Hematopoietic multipotent progenitor cell (in vitro differentiated cells): ENCODE results near the gene PLEKHA6. TPM values are rescaled to one million over a fixed set of nuclear protein-coding genes. Genes with fewer than 3 reads are reported as not detected.

ENCODE experiments used
- DNase-seq, 3 donors: peaks; one replicate each; pipeline ENCODE4 v3.0.0-alpha.2; 2011 to 2015; ENCODE audit warnings: low read depth in 2 of 3, low spot score in 2 of 3
- total RNA-seq: library from RNA; depleted of rRNA; stranded (reverse); fragments of >200 nt; gene quantifications from one replicate; pipeline ENCODE4 v1.2.3, GENCODE V29; 2012

PLEKHA6 gene
- total RNA-seq, 1 donor: 1.6 TPM

DNA sequence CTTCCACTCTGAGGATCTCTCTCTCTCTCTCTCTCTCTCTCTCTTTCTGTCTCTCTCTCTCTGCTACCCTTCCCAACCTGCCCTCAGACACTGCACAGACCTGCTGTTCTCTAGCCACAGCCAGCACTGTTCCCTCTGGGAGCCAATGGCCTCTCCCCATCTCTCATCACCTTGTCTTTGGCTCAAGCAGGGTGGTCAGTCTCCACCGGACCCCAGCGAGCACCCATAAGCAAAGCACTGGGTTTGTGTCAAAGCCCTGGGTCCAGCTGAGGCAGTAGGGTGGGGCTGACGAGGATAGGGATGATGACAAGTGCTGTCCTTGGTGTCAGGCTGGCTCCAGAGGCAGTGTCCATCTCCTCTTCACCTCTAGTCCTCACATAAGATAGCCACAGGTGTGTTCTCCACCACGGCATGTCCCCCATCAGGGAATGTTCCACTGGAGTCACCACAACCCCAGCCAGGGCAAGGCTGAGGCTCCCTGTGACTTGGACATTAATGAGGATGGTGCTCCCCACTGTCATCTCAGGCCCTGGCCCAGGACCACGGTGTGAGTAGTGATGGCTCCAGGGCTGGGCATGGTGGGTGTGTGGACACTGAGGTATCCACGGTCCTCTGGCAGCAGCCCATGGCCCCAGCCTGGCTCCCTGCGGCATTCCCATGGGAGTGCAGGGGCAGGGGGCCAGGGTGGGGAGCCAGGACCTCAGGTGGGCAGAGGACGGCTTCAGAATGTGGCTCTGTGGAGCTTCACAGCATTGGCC is 137.5 kb downstream of the PLEKHA6 start:
- no peak for DNase-seq

GRCh38 chr1:204221271-204221670 is 138.5 kb downstream of the PLEKHA6 start:
- no peak for DNase-seq

GRCh38 chr1:204219971-204220616 is 139.6 kb downstream of the PLEKHA6 start:
- no peak for DNase-seq

DNA sequence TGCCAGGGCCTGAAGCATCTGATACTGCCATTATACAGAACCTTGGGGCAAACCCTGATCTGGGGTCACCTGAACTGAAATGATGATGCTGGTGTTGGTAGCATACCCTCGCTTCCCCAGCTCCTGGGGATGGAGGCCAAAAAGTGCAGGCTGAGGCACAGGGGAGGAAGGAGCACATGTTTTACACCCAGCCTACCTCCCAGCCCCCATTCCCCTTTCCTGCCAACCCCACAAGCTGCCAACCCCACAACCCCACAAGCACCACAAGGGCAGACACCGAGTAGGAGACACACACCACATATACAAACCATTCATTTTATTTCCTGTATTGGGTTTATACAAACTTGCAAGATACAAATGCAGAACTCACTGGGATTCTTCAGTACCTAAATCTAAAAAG is 141.2 kb downstream of the PLEKHA6 start:
- no peak for DNase-seq

DNA sequence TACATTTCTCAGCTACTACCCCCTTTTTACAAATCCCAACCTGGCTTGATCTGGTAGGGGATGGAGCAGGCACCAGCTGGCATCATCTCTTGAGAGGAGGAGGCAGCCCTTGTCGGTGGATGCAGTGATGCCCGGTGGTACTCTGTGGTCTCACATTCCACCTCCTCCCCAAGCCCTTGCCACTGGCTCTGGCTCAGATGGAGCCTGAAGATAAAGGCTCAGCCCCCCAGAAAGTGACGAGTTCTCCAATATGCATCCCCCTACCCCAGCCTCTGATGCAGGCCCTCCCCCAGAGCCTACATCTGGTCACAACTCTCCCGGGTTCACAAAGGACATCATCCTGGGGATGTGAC is 142.1 kb downstream of the PLEKHA6 start:
- DNase-seq: no peak

DNA sequence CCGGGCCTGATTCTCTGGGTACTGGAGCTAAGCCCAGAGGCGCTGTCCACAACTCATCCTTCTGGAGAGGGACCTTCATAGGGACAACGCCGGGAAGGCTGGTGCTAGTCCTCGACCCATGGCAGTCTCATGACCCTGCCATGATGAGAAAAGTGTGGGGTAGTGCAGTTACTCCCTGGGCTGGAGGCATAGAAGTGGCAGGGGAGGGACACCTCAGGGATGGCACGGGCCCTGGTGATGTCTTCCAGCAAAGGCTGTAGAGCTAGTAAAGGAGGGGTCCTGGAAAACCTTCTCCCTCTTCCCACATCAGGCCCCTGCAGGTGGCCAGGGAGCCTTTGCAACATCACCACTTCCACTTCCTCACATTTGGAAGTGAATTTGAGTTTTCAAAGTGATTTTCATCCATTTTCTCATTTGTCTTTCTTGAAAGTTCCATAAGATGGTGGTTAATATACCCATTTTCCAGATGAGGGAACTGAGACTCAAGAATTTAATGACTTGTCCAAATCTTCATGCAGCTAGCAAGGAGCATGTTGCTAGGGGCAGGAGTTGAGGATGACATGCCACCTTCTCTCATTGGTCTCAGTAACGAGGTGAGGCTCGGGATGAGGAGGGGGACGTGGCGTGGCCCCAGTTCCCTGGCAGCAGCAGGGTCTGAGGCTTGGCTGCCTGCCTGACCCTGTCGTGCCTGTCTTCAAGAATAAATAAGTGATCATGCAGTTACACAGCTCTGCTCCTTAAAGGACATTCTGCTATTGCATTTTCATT is 142.7 kb downstream of the PLEKHA6 start:
- DNase-seq: no peak

GRCh38 chr1:204216236-204216635 is 143.5 kb downstream of the PLEKHA6 start:
- DNase-seq: no peak

DNA sequence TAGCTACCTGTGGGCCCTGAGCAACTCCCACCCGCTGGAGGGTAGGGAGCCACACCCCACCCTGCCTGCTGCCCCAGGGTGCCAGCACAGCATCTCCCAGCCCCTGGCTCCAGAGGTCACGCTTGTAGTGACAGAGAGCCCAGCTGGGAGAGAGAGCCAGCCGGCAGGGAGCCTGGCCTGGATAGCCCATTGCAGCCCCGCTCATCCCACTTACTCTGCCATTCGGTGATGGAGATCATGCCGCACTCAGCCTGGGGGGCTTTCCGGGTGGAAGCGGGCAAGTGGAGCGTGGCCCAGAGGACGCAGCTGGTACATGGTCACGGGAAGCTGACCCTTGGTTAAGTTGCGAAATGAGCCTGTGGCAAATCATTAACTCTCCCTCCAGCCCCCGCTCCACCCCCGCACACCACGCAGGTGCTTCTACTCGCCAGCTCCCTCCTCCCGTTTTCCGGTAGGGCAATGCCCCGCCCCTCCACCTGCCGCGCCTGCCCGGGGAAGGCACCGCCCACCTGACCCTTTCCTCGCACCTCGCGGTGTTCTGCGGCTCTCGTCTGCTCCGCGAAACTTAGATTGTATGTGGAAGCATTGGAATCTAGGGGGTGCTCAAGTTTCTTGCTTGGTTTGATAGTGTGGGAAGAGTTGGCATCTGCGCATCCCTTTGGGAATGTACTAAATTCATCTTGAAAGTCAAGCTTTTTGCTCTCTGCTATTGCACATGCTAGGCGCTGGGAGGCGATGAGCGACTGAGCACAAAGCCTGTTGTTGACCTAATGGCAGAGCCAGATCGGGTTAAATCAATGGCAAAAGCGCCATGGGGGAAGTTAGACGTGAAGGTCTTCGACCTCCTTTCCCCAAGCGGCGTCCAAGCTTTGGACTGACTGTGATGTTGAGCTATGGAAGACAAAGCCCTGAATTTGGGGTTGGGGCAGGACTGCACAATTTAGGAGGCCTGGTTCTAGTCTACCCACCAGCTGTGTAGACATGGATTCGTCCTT is 145.8 kb downstream of the PLEKHA6 start, which contains the start of gene GOLT1A:
Gene GOLT1A, minus strand, starts transcription at position 321 of the 995 bp plus-strand sequence. Its CDS starts 82 bp downstream, at position 239.
- peak; percentile 21 to 68 (median 47) for DNase-seq

DNA sequence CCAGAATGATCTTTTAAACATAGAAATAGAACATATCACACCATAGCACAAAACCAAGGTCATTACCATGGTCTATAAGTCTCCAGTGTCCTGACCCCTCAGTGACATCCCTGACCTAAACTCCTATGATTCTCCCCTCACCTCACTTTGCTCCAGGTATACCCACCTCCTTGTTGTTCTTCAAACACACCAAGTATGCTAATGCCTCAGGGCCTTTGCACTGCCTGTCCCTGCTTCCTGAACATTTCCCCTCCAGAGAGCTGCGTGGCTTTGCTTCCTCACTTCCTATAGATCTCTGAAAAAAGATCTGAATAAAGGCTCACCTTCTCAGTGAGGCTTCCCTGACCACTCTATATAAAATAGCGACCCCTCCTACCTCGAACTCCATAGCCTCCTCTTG is 147.0 kb downstream of the PLEKHA6 start:
- DNase-seq: no peak

- DNase-seq: no peak
Observed at GRCh38 chr1:204211046-204211445, 148.7 kb downstream of the PLEKHA6 start.

DNA sequence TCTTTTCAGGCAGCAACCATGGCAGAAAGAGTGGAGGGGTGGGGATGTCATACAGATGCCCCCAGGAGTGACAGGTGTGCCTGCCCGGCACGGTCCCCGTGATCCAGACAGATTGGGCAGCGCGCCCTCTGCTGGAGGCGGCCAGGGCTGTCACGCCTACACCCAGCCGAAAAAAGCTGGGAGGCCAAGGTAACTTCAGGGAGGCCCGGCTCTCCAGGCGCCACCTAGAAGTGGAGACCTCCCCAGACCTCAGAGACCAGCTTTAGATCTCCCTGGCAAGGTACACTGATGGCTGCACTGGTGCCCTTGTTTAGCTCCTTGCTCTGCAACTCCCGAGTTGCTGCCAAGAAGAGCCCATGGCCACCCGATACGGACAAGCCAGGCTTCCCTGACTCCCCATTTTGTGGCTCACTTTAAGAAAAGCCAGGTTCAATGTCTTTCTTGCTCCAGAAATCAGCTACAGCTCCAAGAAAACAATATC is 152.6 kb downstream of the PLEKHA6 start:
- DNase-seq: peak; percentile 34 to 64 (median 54)

DNA sequence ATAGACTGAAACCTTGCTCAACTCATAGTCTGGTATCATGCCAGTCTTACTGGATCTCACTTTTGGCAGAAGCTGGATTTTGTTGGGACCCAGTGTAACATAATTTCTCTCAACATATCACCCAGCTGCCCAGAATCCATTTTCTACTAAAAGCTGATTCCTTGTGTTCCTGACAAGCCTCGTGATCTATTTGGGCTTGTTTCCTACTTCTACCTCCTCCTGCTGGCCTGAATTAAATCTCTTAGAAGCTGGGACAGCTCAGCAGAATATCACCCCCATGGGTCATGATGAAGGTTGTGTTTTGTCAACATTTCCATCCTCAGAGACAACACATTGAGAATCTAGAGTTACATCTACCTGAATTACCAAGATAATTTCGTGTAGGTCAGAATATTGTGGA is 153.6 kb downstream of the PLEKHA6 start:
- DNase-seq: no peak

DNA sequence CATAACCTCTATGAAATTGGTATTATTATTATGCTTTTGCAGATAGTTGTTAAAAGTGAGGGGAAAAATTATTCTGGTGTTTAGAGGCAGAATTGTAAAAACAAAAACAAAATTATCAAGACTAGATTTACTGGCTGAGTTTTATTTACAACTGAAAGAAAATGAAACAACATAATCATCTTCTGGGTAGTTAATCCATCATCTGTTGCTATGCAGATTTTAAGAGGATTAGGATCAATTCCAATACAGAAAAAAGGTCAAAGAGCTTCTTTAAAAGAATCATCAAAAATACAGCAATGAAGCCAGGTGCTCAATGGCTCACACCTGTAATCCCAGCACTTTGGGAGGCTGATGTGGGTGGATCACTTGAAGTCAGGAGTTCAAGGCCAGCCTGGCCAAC is 154.2 kb downstream of the PLEKHA6 start:
- no peak for DNase-seq

- DNase-seq: no peak
Observed at GRCh38 chr1:204204944-204205343, 154.8 kb downstream of the PLEKHA6 start.

DNA sequence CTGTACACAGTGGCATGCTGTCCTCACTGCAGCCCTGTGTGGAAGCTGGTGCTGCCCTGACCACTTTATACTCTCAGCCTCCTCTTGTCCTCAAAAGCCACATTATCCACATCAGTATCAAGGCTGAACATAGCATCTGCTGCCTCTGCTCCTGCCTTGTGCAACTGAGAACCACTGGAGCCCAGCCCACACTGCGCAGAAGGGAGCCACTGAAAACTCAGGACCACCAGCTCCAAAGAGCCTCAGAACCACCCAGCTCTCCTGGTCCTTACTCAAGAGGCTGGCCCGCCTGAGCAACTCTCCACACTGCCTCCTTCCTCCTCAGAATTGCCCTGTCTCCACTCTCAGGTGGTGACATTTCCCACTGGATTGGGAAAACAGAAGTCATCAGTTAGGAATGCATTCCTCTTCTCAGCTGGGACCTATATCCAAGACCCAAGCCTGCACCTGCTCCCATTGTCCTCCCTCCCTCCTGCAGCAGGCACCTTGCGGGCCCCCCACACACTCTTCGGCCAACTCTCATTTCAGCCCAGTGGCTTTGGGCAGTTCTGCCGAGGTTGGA is 156.4 kb downstream of the PLEKHA6 start:
- no peak for DNase-seq

DNA sequence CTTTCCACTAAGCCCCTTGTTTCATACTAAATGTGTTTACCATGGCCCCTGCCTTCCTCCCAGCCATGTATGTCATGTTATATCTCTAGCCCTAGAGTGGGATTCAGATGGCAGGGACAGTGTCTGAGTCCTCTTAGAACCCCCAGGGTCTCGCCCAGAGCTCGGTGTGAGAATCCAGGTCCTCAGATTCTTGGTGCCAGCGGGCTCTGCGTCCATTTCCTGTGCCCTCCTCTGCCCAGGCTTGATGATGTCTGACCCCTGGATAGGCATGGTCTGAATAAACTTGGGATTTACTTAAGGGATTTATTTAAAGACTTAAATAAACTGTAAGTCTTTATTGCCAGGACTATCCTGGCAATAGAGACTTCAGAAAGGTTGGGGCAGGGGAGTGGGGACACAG is 157.2 kb downstream of the PLEKHA6 start:
- no peak for DNase-seq

- DNase-seq: no peak
Observed at GRCh38 chr1:204201348-204202040, 158.2 kb downstream of the PLEKHA6 start.

DNA sequence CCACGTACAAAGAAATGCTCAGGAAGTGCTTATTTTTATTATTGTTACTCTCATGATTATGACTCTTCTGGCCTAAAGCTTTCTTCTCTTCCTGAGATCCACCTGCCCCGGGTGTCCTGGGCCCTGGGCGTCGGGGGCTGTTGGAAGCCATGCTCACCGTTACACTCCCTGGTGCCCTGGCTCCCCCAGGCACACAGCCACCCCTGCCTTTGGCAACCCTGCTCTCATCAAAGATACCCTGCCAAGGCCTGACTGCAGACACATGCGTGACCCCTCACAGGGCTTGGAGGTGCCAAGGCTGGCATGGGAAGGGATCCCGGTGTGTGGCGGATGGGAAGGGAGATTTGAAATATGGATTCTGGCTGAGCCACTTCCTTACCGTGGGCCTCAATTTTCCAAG is 160.2 kb downstream of the PLEKHA6 start:
- DNase-seq: no peak
